HG03558 (cell line): ENCODE measurements around the gene MFSD1.

Experiments
- ATAC-seq: cut with Tn5 transposase; IDR thresholded peaks from one replicate; pipeline ENCODE4 v1.9.1; 2021; ENCODE audit warnings: moderate number of reproducible peaks; ENCODE audit not compliant: unreplicated experiment; ENCODE audit errors: extremely low read depth

MFSD1 gene

GRCh38 chr3:158801696-158802408 lies at the start of gene MFSD1:
MFSD1 (plus strand) TSS chr3:158802054; CDS start chr3:158802153, 99 bp downstream.
- ATAC-seq, result peak; percentile 97

DNA sequence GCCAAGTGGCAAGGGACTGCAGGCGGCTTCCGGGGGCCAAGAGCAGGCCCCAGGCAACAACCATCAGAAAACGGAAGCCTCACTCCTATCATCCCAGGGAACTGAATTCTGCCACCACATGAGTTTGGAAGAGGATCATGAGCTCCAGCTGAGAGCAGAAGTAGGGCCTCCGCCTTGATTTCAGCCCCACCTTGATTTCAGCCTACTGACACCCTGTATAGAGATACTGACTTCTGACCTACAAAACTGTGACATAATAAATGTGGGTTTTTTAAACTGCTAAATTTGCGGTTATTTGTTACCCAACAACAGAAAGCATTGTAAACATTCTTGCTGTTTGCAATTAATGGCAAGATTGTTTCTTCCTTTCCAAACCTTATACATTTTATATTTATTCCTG lies 48.0 kb upstream of the MFSD1 start:
- no peak for ATAC-seq

- ATAC-seq, result no peak
These were observed 46.4 kb upstream of the MFSD1 start for GRCh38 chr3:158755421-158755820.

DNA sequence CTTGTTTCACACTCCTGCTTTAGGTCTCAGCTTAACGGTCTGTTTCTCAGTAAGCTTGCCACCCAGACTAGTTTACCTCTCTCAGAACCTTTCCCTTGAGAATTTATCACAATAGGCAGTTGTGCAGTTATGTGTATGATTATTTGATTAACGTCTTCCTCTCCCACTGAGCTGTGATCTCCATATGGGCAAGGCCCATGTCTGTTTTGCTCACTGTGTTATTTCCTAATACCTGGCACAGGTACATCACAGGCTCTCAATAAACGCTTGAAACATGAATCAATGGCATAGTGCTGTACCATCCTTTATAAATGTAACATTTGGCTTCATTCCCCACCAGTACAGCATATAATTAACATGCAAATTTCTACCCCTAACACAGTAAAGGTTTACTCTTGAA lies 40.5 kb upstream of the MFSD1 start:
- ATAC-seq, result no peak

DNA sequence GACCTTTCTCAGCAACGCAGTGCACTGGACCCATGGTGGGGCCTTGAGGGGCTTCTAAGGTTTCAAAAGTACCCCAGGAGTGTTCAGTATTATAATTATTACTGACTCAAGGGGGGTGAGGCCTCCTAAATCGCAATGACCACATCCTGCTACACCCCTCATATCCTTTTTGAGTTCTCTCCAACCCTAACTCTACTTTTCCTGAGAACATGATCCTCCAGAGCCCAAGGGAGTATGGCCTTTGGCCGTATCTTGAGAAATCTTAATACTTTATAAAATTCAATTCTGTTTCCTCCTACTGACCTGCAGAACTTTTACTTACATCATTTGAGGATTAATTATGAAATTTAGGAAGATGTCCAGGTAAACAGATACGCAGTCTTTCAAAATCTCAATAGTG lies 39.2 kb upstream of the MFSD1 start:
- ATAC-seq, result no peak

DNA sequence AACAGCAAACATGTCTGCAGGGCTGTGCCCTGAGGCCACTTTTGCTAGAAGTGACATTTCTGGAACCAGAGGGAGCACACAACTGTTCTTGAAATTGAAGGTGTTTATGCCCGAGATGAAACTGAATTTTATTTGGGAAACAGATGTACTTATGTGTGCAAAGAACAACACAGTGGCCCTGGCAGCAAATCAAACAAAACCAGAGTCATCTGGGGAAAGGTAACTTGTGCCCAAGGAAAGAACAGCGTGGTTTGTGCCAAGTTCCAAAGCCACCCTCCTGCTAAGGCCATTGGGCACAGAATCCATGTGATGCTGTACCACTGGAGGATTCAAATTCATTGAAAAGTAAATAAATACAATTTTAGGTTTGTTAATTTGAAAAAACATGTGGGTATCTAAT lies 38.4 kb upstream of the MFSD1 start:
- ATAC-seq, result no peak

- ATAC-seq, result no peak
These were observed 36.2 kb upstream of the MFSD1 start for GRCh38 chr3:158765518-158766205.

DNA sequence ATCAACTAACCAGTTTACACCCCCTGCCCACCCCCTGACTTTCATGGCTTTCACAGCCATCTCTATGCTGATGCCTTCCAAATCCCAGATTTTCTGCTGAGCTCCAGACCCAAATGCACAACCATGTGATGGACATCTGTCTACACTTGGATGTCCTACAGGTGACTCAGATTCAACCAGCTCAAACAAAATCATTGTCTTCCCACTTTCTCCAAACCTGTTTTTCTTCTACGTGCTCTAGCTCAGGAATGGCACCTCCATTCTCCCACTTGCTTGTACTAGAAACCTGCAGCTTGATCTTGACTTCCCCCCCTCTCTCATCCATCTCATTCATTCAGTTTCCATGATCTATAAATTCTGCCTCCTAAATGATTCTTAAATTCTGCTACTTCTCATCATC lies 35.5 kb upstream of the MFSD1 start:
- ATAC-seq, result no peak

GRCh38 chr3:158768361-158768787 lies 33.5 kb upstream of the MFSD1 start:
- ATAC-seq, result no peak

GRCh38 chr3:158768881-158769543 lies 32.8 kb upstream of the MFSD1 start:
- ATAC-seq, result no peak

- ATAC-seq, result no peak
These were observed 32.3 kb upstream of the MFSD1 start for GRCh38 chr3:158769549-158769948.

DNA sequence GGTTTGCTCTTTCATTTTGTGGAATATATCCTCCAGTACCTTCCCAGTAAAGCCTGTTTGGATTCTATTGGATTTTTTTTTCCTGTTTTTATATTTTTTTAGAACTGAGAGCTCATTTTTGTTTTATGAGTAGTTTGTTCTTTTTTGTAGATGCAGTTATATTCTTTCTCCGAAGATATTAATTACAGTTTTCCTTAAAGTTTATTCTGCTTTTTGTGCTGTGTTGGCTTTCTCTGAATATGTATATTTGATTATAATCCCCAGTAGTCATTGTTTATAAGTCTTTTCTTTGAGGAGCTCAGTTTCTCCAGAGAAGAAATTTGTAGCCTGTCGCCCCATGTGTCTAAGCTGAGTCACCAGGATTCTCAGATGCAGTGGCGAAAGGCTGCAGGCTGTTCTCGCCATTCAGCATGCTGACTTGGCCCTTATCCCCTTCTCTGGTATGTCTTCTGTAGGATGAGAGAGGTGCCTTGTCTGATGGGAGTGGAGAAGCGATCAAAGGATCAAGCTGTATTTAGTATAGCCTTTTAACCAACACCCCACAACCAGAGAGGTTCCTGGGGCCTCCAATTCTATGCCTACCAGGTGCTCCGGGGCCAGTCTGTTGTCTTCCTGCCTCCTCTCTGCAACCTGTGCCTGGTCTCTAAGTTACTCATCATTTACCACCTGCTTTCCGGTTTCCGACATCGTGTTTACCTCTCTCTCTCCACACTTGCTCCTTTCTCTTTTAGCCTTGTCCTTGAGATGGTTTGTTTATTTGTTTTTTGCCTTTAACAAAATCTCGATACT lies 31.7 kb upstream of the MFSD1 start:
- ATAC-seq, result no peak

DNA sequence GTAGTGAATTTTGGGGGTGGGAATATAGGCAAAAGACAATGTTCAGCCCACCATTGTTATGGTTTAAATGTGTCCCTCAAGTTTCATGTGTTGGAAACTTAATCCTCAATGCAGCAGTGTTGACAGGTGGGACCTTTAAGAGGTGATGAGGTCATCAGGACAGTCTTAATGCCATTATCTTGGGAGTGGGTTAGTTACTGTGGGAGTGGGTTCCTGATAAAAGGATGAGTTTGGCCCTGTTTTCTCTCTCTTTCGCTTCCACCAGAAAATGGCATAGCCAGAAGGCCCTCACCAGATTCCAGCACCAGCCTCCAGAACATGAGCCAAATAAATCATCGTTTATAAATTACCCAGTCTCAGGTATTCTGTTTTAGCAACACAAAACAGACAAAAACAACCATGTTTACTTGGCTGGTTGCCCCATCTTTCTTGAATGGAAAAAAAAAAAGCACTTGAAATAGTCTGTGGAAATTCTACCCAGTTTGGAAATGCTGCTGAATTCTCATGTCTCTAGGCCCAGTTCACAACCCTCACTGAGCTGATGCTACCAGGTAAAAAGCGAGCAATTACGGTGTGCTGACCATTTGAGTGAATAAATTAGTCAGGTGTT lies 31.0 kb upstream of the MFSD1 start:
- no peak for ATAC-seq

GRCh38 chr3:158771577-158771976 lies 30.3 kb upstream of the MFSD1 start:
- ATAC-seq, result no peak

DNA sequence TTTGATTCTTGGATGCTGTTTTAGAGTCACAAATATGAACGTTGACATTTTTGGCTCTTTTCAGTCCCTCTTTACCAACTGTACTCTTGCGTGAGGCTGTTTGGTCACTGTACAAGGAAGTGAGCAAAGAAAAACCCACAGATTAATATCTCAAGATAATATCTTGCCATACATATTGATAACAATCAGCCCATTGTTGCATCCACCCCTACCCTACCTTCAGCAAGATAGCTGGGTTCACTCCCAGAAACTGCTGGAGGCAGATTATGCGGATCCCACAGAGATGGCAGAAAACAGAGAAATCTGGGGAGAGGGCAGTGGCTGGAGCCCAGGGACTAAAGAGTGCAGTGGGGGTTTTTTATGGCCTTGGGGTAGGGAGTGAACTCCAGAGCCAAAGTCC lies 29.9 kb upstream of the MFSD1 start:
- no peak for ATAC-seq

- ATAC-seq, result no peak
These were observed 28.7 kb upstream of the MFSD1 start for GRCh38 chr3:158773166-158773565.

DNA sequence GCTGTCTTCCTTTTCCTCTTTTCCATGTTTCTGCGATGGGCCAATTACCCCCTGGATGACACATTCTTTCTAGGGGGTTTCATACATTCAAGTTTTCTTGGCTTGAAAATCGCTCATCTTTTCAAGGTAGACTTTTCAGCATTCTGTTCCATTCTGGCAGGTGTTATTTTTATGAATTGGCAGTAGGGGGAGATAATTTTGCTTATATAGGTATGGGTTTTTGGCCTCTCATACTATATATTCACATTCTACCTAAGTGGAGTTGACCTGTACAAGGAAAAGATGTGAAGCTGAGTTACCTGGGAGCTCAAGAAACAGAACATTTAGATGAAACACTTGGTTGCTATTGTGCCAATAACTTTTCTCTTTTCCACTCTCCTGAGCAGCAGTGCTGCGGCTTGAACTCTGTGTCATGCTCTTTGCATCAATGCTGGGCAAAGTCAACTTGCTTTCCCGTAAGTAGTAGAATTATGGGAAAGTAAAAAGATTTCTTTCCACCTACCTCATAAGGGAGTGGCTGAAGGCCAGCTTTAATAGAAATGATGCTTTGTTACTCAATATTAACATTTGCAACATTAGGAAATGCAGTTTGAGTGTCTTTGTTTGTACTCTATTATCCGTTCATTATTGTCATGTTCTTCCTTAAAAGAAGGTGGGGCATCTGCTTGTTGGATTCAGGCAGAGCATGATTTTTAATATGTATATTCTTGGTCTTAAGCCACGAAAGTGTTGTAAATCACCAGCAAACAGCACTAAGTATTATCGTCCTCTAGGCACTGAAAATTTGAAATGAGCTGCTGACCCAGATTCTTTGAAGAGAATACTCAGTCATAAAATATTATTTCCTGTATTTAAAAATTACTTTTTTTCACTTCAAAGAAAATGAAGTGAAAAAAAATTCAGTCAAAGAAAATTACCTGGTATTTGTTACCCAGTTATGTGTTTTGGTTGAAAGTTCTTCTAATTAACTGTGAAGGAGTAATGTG lies 27.7 kb upstream of the MFSD1 start:
- no peak for ATAC-seq

DNA sequence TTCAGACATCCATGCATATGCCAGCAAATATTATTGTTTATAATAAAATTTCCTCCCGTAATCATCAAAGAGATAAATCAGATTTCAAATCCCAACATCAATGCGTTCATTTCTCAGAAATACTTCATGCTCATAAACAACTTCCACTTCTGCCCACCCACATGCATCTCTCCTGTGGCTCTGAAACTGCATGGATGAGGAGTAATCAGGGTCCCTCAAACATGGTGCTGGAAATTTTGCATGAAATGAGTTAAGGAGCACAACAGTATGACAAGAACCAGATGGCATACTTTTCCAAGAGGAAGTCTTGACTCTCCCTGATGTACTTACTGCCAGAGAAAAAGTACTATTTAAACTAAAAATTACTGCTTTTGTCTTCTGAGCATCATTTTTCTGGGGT lies 26.9 kb upstream of the MFSD1 start:
- no peak for ATAC-seq
